Neural progenitor cell (in vitro differentiated cells): ENCODE measurements around the gene DRGX.

Source experiments
- EZH2 ChIP-seq: fragments of 200-600 bp; sonication (generic); IDR thresholded peaks from 2 replicates; pipeline ENCODE4 v1.6.1; 2017; ENCODE audit warnings: antibody characterized with exemption, mild to moderate bottlenecking, moderate library complexity
- EZH2phosphoT487 ChIP-seq: fragments of 200-600 bp; sonication (generic); IDR thresholded peaks from 2 replicates; pipeline ENCODE4 v1.6.1; 2017; ENCODE audit warnings: antibody characterized with exemption
- TF ChIP-seq, protein P1 (sequence below): fragments of 200-600 bp; sonication (generic); IDR thresholded peaks from 2 replicates; pipeline ENCODE4 v1.5.1; 2017; ENCODE audit warnings: antibody characterized with exemption, mild to moderate bottlenecking

DNA sequence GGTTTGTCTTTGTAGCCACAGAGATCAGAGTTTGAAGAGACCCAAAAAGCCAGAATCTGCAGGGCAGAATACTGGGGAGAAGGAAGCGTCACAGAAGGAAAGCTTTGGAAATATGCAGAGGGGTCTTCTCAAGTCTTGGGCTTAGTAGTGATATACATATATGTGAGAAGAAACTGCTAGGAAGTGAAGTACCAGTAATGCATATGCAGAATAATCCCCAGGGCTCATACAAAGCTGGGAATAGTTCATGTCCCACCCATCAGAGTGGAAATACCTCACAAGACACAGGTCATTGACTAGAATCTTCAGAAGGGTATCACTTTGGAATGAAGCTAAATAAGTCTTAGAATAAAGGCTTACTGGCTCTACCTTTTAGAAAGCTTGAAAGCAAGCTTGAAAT, 57.3 kb downstream of the DRGX start:
- TF ChIP-seq, protein P1, sequence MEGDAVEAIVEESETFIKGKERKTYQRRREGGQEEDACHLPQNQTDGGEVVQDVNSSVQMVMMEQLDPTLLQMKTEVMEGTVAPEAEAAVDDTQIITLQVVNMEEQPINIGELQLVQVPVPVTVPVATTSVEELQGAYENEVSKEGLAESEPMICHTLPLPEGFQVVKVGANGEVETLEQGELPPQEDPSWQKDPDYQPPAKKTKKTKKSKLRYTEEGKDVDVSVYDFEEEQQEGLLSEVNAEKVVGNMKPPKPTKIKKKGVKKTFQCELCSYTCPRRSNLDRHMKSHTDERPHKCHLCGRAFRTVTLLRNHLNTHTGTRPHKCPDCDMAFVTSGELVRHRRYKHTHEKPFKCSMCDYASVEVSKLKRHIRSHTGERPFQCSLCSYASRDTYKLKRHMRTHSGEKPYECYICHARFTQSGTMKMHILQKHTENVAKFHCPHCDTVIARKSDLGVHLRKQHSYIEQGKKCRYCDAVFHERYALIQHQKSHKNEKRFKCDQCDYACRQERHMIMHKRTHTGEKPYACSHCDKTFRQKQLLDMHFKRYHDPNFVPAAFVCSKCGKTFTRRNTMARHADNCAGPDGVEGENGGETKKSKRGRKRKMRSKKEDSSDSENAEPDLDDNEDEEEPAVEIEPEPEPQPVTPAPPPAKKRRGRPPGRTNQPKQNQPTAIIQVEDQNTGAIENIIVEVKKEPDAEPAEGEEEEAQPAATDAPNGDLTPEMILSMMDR: no peak
- TF ChIP-seq EZH2 (no peak), EZH2phosphoT487 (no peak)
